GM23338 (cell line): ENCODE data around the gene C1QBP. TPM values are rescaled to one million over a fixed set of nuclear protein-coding genes. Genes with fewer than 3 reads are reported as not detected.

Experiments
- ATAC-seq: fragments of 200-7000 bp; cut with Tn5 transposase; 3 replicates; pipeline ENCODE4 v1.9.1; 2020
- DNase-seq: peaks from one replicate; pipeline ENCODE4 v3.0.0-alpha.2; 2015; ENCODE audit warnings: low spot score
- H2AFZ ChIP-seq: fragments of 200-600 bp; sonication (generic); 2 replicates; pipeline ENCODE4 v1.8.0; 2016; ENCODE audit warnings: antibody characterized with exemption, mild to moderate bottlenecking, moderate library complexity
- H3F3A ChIP-seq: fragments of 200-600 bp; sonication (generic); replicated peaks from 2 replicates; pipeline ENCODE4 v1.8.0; 2017; ENCODE audit warnings: antibody characterized with exemption, mixed run types, low read depth
- H3K27ac ChIP-seq: fragments of 200-600 bp; sonication (generic); 2 replicates; pipeline ENCODE4 v1.6.1; 2016; ENCODE audit warnings: low read depth
- H3K27me3 ChIP-seq: fragments of 200-600 bp; sonication (generic); 2 replicates; pipeline ENCODE4 v1.8.0; 2016; ENCODE audit warnings: mild to moderate bottlenecking, mixed run types, moderate library complexity; ENCODE audit not compliant: insufficient read depth
- H3K36me3 ChIP-seq: fragments of 200-600 bp; sonication (generic); 2 replicates; pipeline ENCODE4 v1.8.0; 2016; ENCODE audit warnings: mild to moderate bottlenecking; ENCODE audit not compliant: insufficient read depth
- H3K4me1 ChIP-seq: fragments of 200-600 bp; sonication (generic); 2 replicates; pipeline ENCODE4 v1.8.0; 2016; ENCODE audit warnings: mild to moderate bottlenecking, moderate library complexity; ENCODE audit not compliant: insufficient read depth
- H3K4me2 ChIP-seq: fragments of 200-600 bp; sonication (generic); 2 replicates; pipeline ENCODE4 v1.7.1; 2017; ENCODE audit warnings: mixed run types
- H3K4me3 ChIP-seq: fragments of 200-600 bp; sonication (generic); 2 replicates; pipeline ENCODE4 v1.6.1; 2016; ENCODE audit warnings: mixed run types
- H3K79me2 ChIP-seq: fragments of 200-600 bp; sonication (generic); replicated peaks from 2 replicates; pipeline ENCODE4 v1.8.0; 2017; ENCODE audit warnings: mild to moderate bottlenecking; ENCODE audit not compliant: insufficient read depth
- H3K9me2 ChIP-seq: fragments of 200-600 bp; sonication (generic); 2 replicates; pipeline ENCODE4 v1.8.0; 2017; ENCODE audit not compliant: insufficient read depth
- H4K20me1 ChIP-seq: fragments of 200-600 bp; sonication (generic); replicated peaks from 2 replicates; pipeline ENCODE4 v1.8.0; 2017; ENCODE audit warnings: mild to moderate bottlenecking; ENCODE audit not compliant: insufficient read depth
- H3K27ac Mint-ChIP-seq: 2 replicates; pipeline ENCODE4 v1.8.0; 2020; ENCODE audit warnings: inconsistent platforms, mild to moderate bottlenecking, moderate library complexity, mixed read lengths
- H3K27me3 Mint-ChIP-seq: 3 replicates; pipeline ENCODE4 v1.8.0; 2022; ENCODE audit warnings: low read depth, mild to moderate bottlenecking, moderate library complexity, mixed read lengths, inconsistent platforms; ENCODE audit not compliant: insufficient read depth, poor library complexity
- H3K36me3 Mint-ChIP-seq: 3 replicates; pipeline ENCODE4 v1.8.0; 2021; ENCODE audit warnings: low read depth, mild to moderate bottlenecking, inconsistent platforms, moderate library complexity, mixed read lengths
- H3K4me1 Mint-ChIP-seq: 3 replicates; pipeline ENCODE4 v1.8.0; 2020; ENCODE audit warnings: mild to moderate bottlenecking, inconsistent platforms, mixed read lengths
- H3K4me3 Mint-ChIP-seq: 3 replicates; pipeline ENCODE4 v1.8.0; 2021; ENCODE audit warnings: moderate library complexity, mild to moderate bottlenecking, inconsistent platforms, mixed read lengths
- H3K9me3 Mint-ChIP-seq: 3 replicates; pipeline ENCODE4 v1.8.0; 2020; ENCODE audit warnings: moderate library complexity, mild to moderate bottlenecking, inconsistent platforms, mixed read lengths
- EZH2 ChIP-seq: fragments of 200-600 bp; sonication (generic); IDR thresholded peaks from one replicate; pipeline ENCODE4 v1.8.0; 2017; ENCODE audit warnings: antibody characterized with exemption, mild to moderate bottlenecking, low read depth; ENCODE audit not compliant: unreplicated experiment
- EZH2phosphoT487 ChIP-seq: fragments of 200-600 bp; sonication (generic); IDR thresholded peaks from one replicate; pipeline ENCODE4 v1.8.1; 2018; ENCODE audit warnings: antibody characterized with exemption; ENCODE audit not compliant: unreplicated experiment
- JUNB ChIP-seq: IDR thresholded peaks from one replicate; pipeline ENCODE4 v1.6.1; 2016; ENCODE audit warnings: antibody characterized with exemption; ENCODE audit not compliant: unreplicated experiment
- NANOG ChIP-seq: IDR thresholded peaks from 2 replicates; pipeline ENCODE4 v1.6.1; 2016; ENCODE audit warnings: antibody characterized with exemption, borderline replicate concordance
- POLR2AphosphoS5 ChIP-seq: IDR thresholded peaks from 2 replicates; pipeline ENCODE4 v1.6.1; 2016; ENCODE audit warnings: antibody characterized with exemption, low read depth
- STAT1 ChIP-seq: IDR thresholded peaks from one replicate; pipeline ENCODE4 v1.6.1; 2016; ENCODE audit warnings: antibody characterized with exemption; ENCODE audit not compliant: unreplicated experiment
- ZNF114 ChIP-seq: fragments of 250-450 bp; sonication (Bioruptor Pico); IDR thresholded peaks from 2 replicates; pipeline ENCODE4 v1.5.0; 2020; ENCODE audit warnings: mild to moderate bottlenecking, moderate library complexity
- ZNF331 ChIP-seq: fragments of 250-450 bp; sonication (Bioruptor Pico); IDR thresholded peaks from 2 replicates; pipeline ENCODE4 v1.5.0; 2020; ENCODE audit warnings: low read depth, mild to moderate bottlenecking, moderate library complexity
- polyA plus RNA-seq: library from polyadenylated mRNA; unstranded; fragments of >200 nt; fragmentation: Nextera tagmentation; extraction: Ambion mirVana; gene quantifications from 2 replicates; pipeline ENCODE4 v1.2.1, GENCODE V29; 2016
- total RNA-seq: library from RNA; depleted of rRNA; stranded (reverse); fragments of >200 nt; shearing (Covaris generic); gene quantifications from 2 replicates; pipeline ENCODE4 v1.2.3, GENCODE V29; 2014
- TF ChIP-seq, protein P1 (sequence below), 2 experiments: fragments of 200-600 bp in 1 of 2; sonication (generic) in 1 of 2; conservative IDR thresholded peaks; 2 replicates each; pipeline versions ENCODE4 v1.5.1 to v1.6.1; 2016 to 2017; ENCODE audit warnings: antibody characterized with exemption in 2 of 2, low read depth in 2 of 2, mild to moderate bottlenecking in 2 of 2, moderate library complexity in 1 of 2
- TF ChIP-seq, protein P2 (sequence below): IDR thresholded peaks from 2 replicates; pipeline ENCODE4 v1.6.1; 2016; ENCODE audit warnings: antibody characterized with exemption
- TF ChIP-seq, protein P3 (sequence below): IDR thresholded peaks from one replicate; pipeline ENCODE4 v1.6.1; 2018; ENCODE audit warnings: antibody characterized with exemption; ENCODE audit not compliant: unreplicated experiment
- TF ChIP-seq, protein P4 (sequence below): fragments of 250-450 bp; sonication (Bioruptor Pico); IDR thresholded peaks from 2 replicates; pipeline ENCODE4 v1.5.0; 2020; ENCODE audit warnings: mild to moderate bottlenecking, moderate library complexity

The C1QBP gene
- total and polyA plus RNA-seq, 2 experiments from 2014 or later = 478 to 704 TPM

DNA sequence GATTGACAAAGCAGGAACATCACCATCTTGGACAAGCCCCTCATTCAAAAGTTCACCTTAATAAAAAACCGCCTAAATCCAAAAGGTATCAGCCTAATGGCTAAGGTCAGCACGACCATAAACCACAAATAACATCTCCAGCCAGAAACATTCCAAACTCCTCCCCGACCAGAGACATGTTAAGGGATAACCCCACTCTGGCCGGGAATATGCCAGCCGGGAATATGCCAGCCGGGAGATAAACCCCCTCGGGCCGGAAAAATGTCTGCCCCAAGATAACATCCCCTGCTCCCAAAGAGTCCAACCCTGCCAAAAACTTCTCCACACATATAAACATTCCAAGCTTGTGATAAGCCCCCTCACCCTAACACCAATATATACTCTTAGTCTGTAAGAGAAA, 28.5 kb upstream of the C1QBP start (continued):
- TF ChIP-seq, protein P1, sequence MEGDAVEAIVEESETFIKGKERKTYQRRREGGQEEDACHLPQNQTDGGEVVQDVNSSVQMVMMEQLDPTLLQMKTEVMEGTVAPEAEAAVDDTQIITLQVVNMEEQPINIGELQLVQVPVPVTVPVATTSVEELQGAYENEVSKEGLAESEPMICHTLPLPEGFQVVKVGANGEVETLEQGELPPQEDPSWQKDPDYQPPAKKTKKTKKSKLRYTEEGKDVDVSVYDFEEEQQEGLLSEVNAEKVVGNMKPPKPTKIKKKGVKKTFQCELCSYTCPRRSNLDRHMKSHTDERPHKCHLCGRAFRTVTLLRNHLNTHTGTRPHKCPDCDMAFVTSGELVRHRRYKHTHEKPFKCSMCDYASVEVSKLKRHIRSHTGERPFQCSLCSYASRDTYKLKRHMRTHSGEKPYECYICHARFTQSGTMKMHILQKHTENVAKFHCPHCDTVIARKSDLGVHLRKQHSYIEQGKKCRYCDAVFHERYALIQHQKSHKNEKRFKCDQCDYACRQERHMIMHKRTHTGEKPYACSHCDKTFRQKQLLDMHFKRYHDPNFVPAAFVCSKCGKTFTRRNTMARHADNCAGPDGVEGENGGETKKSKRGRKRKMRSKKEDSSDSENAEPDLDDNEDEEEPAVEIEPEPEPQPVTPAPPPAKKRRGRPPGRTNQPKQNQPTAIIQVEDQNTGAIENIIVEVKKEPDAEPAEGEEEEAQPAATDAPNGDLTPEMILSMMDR (conservative IDR thresholded peaks at IDR 0.05; ENCODE audit: low read depth in 2 of 2) = no peak
- TF ChIP-seq, protein P2, sequence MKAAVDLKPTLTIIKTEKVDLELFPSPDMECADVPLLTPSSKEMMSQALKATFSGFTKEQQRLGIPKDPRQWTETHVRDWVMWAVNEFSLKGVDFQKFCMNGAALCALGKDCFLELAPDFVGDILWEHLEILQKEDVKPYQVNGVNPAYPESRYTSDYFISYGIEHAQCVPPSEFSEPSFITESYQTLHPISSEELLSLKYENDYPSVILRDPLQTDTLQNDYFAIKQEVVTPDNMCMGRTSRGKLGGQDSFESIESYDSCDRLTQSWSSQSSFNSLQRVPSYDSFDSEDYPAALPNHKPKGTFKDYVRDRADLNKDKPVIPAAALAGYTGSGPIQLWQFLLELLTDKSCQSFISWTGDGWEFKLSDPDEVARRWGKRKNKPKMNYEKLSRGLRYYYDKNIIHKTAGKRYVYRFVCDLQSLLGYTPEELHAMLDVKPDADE = no peak
- TF ChIP-seq STAT1 (no peak), JUNB (no peak)

DNA sequence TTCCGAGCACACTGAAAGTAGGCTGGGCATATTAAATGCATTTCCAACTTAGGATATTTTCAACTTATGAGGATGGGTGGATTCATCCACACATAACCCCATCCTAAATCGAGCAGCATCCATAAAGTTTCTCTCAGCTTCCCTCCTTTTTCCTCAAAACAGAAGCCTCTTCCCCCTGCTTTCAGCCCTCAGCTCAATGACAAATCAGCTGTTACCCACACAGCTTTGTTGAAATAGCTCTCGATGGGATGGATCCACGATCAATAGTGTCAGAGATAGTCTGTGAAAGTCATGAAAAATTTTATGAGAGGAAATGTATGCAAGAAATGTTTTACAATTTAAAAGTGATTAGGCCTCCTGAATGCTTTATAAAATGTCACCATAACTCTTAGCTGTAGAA, 27.3 kb upstream of the C1QBP start:
- peaks cover 70% of the 10 kb centered on the region for H3K79me2 ChIP-seq
- DNase-seq = no peak
- Mint-ChIP-seq H3K27me3 (peaks cover 2% of the 10 kb centered on the region), H3K4me3 (peak overlapping the region; percentile 96), H3K27ac (no peak overlapping the region), H3K36me3 (peaks cover 21% of the 10 kb centered on the region), H3K4me1 (peaks cover 23% of the 10 kb centered on the region), H3K9me3 (no peaks in the 10 kb centered on the region)
- peaks cover 5% of the 10 kb centered on the region for H3K36me3 ChIP-seq
- H3K4me3 ChIP-seq = peak overlapping the region; percentile 88
- no peak overlapping the region for H3K27ac ChIP-seq
- peak overlapping the region; percentile 97 for H3K4me2 ChIP-seq
- H3K27me3 ChIP-seq = no peaks in the 10 kb centered on the region
- H4K20me1 ChIP-seq = peaks cover 28% of the 10 kb centered on the region
- peaks cover 10% of the 10 kb centered on the region for H3K4me1 ChIP-seq
- no peaks in the 10 kb centered on the region for H3F3A ChIP-seq
- no peak for ATAC-seq
- no peaks in the 10 kb centered on the region for H3K9me2 ChIP-seq
- H2AFZ ChIP-seq = no peak overlapping the region
- TF ChIP-seq, protein P2 = no peak
- TF ChIP-seq ZNF331 = no peak
- TF ChIP-seq EZH2 = no peak
- TF ChIP-seq, protein P3, sequence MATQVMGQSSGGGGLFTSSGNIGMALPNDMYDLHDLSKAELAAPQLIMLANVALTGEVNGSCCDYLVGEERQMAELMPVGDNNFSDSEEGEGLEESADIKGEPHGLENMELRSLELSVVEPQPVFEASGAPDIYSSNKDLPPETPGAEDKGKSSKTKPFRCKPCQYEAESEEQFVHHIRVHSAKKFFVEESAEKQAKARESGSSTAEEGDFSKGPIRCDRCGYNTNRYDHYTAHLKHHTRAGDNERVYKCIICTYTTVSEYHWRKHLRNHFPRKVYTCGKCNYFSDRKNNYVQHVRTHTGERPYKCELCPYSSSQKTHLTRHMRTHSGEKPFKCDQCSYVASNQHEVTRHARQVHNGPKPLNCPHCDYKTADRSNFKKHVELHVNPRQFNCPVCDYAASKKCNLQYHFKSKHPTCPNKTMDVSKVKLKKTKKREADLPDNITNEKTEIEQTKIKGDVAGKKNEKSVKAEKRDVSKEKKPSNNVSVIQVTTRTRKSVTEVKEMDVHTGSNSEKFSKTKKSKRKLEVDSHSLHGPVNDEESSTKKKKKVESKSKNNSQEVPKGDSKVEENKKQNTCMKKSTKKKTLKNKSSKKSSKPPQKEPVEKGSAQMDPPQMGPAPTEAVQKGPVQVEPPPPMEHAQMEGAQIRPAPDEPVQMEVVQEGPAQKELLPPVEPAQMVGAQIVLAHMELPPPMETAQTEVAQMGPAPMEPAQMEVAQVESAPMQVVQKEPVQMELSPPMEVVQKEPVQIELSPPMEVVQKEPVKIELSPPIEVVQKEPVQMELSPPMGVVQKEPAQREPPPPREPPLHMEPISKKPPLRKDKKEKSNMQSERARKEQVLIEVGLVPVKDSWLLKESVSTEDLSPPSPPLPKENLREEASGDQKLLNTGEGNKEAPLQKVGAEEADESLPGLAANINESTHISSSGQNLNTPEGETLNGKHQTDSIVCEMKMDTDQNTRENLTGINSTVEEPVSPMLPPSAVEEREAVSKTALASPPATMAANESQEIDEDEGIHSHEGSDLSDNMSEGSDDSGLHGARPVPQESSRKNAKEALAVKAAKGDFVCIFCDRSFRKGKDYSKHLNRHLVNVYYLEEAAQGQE = no peak
- TF ChIP-seq, protein P4, sequence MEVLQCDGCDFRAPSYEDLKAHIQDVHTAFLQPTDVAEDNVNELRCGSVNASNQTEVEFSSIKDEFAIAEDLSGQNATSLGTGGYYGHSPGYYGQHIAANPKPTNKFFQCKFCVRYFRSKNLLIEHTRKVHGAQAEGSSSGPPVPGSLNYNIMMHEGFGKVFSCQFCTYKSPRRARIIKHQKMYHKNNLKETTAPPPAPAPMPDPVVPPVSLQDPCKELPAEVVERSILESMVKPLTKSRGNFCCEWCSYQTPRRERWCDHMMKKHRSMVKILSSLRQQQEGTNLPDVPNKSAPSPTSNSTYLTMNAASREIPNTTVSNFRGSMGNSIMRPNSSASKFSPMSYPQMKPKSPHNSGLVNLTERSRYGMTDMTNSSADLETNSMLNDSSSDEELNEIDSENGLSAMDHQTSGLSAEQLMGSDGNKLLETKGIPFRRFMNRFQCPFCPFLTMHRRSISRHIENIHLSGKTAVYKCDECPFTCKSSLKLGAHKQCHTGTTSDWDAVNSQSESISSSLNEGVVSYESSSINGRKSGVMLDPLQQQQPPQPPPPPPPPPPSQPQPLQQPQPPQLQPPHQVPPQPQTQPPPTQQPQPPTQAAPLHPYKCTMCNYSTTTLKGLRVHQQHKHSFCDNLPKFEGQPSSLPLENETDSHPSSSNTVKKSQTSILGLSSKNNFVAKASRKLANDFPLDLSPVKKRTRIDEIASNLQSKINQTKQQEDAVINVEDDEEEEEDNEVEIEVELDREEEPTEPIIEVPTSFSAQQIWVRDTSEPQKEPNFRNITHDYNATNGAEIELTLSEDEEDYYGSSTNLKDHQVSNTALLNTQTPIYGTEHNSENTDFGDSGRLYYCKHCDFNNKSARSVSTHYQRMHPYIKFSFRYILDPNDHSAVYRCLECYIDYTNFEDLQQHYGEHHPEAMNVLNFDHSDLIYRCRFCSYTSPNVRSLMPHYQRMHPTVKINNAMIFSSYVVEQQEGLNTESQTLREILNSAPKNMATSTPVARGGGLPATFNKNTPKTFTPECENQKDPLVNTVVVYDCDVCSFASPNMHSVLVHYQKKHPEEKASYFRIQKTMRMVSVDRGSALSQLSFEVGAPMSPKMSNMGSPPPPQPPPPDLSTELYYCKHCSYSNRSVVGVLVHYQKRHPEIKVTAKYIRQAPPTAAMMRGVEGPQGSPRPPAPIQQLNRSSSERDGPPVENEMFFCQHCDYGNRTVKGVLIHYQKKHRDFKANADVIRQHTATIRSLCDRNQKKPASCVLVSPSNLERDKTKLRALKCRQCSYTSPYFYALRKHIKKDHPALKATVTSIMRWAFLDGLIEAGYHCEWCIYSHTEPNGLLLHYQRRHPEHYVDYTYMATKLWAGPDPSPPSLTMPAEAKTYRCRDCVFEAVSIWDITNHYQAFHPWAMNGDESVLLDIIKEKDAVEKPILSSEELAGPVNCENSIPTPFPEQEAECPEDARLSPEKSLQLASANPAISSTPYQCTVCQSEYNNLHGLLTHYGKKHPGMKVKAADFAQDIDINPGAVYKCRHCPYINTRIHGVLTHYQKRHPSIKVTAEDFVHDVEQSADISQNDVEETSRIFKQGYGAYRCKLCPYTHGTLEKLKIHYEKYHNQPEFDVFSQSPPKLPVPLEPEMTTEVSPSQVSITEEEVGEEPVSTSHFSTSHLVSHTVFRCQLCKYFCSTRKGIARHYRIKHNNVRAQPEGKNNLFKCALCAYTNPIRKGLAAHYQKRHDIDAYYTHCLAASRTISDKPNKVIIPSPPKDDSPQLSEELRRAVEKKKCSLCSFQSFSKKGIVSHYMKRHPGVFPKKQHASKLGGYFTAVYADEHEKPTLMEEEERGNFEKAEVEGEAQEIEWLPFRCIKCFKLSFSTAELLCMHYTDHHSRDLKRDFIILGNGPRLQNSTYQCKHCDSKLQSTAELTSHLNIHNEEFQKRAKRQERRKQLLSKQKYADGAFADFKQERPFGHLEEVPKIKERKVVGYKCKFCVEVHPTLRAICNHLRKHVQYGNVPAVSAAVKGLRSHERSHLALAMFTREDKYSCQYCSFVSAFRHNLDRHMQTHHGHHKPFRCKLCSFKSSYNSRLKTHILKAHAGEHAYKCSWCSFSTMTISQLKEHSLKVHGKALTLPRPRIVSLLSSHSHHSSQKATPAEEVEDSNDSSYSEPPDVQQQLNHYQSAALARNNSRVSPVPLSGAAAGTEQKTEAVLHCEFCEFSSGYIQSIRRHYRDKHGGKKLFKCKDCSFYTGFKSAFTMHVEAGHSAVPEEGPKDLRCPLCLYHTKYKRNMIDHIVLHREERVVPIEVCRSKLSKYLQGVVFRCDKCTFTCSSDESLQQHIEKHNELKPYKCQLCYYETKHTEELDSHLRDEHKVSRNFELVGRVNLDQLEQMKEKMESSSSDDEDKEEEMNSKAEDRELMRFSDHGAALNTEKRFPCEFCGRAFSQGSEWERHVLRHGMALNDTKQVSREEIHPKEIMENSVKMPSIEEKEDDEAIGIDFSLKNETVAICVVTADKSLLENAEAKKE (CRISPR knock-in tag) = no peak
- TF ChIP-seq ZNF114 (CRISPR knock-in tag) = no peak
- no peak for TF ChIP-seq POLR2AphosphoS5
- no peak for TF ChIP-seq NANOG
- TF ChIP-seq EZH2phosphoT487 = no peak
